ENCODE data around the gene NEK1. TPM values are rescaled to one million over a fixed set of nuclear protein-coding genes. Genes with fewer than 3 reads are reported as not detected.
A peak's percentile ranks its signal among the peaks of the same experiment; 100 is the strongest.

The NEK1 gene
- 4.4 and 4.8 TPM in 2 replicates for total RNA-seq

GRCh38 chr4:169611991-169612870 lies at the start of gene NEK1:
Gene NEK1, minus strand, starts transcription at chr4:169612583. Its CDS starts 9,953 bp downstream, at chr4:169602630.
- peak in 1 of 2 donors; percentile 90 for DNase-seq (ENCODE audit: low read depth in 2 of 2)

- DNase-seq (ENCODE audit: low read depth in 2 of 2) = no peak
Observed at GRCh38 chr4:169661761-169662160, 49.4 kb upstream of the NEK1 start.

GRCh38 chr4:169660929-169661328 lies 48.5 kb upstream of the NEK1 start:
- DNase-seq (ENCODE audit: low read depth in 2 of 2) = no peak

- DNase-seq (ENCODE audit: low read depth in 2 of 2) = peak; percentile 88 to 99
Observed at GRCh38 chr4:169659716-169660670, 47.6 kb upstream of the NEK1 start.

- no peak for DNase-seq (ENCODE audit: low read depth in 2 of 2)
Observed at GRCh38 chr4:169658975-169659715, 46.8 kb upstream of the NEK1 start.

- DNase-seq (ENCODE audit: low read depth in 2 of 2) = no peak
Observed at GRCh38 chr4:169658196-169658595, 45.8 kb upstream of the NEK1 start.

GRCh38 chr4:169657470-169658107 lies 45.2 kb upstream of the NEK1 start:
- no peak for DNase-seq (ENCODE audit: low read depth in 2 of 2)

GRCh38 chr4:169655401-169655800 lies 43.0 kb upstream of the NEK1 start:
- DNase-seq (ENCODE audit: low read depth in 2 of 2) = no peak

GRCh38 chr4:169652535-169652934 lies 40.2 kb upstream of the NEK1 start:
- no peak for DNase-seq (ENCODE audit: low read depth in 2 of 2)

- DNase-seq (ENCODE audit: low read depth in 2 of 2) = no peak
Observed at GRCh38 chr4:169650227-169650936, 38.0 kb upstream of the NEK1 start.

GRCh38 chr4:169649545-169650226 lies 37.3 kb upstream of the NEK1 start:
- no peak for DNase-seq (ENCODE audit: low read depth in 2 of 2)

GRCh38 chr4:169645627-169646026 lies 33.2 kb upstream of the NEK1 start:
- DNase-seq (ENCODE audit: low read depth in 2 of 2) = no peak

- no peak for DNase-seq (ENCODE audit: low read depth in 2 of 2)
Observed at GRCh38 chr4:169644802-169645201, 32.4 kb upstream of the NEK1 start.

- DNase-seq (ENCODE audit: low read depth in 2 of 2) = no peak
Observed at GRCh38 chr4:169640261-169640870, 28.0 kb upstream of the NEK1 start.

GRCh38 chr4:169634975-169635374 lies 22.6 kb upstream of the NEK1 start:
- DNase-seq (ENCODE audit: low read depth in 2 of 2) = no peak

GRCh38 chr4:169632896-169633295 lies 20.5 kb upstream of the NEK1 start:
- no peak for DNase-seq (ENCODE audit: low read depth in 2 of 2)

- no peak for DNase-seq (ENCODE audit: low read depth in 2 of 2)
Observed at GRCh38 chr4:169630069-169630468, 17.7 kb upstream of the NEK1 start.

GRCh38 chr4:169628579-169628978 lies 16.2 kb upstream of the NEK1 start:
- DNase-seq (ENCODE audit: low read depth in 2 of 2) = peak in 1 of 2 donors; percentile 31

- DNase-seq (ENCODE audit: low read depth in 2 of 2) = no peak
Observed at GRCh38 chr4:169627307-169627706, 14.9 kb upstream of the NEK1 start.
